Caco-2 (cell line): ENCODE measurements around the gene KCTD17. TPM values are rescaled to one million over a fixed set of nuclear protein-coding genes. Genes with fewer than 3 reads are reported as not detected.

Experiments used
- BruUV-seq: library from RNA; stranded (reverse); fragments of 400-500 nt; replicated peaks from 2 replicates; lab custom pipeline; 2021; lab: Mats Ljungman, UMichigan
- CTCF ChIA-PET: fragments of 300-600 bp; sonication (Branson Sonifier 250); formaldehyde crosslinking; loops from one replicate; lab custom pipeline; 2022; ENCODE audit warnings: antibody characterized with exemption; lab: Charles Lee
- POLR2A ChIA-PET: fragments of 300-600 bp; sonication (Branson Sonifier 250); formaldehyde crosslinking; loops from one replicate; lab custom pipeline; 2022; ENCODE audit warnings: antibody characterized with exemption; lab: Charles Lee
- DNase-seq, 2 experiments: peaks; one replicate each; pipeline versions ENCODE4 v3.0.0 to v3.0.0-alpha.2; 2020 to 2022
- H3K27me3 ChIP-seq: replicated peaks from 2 replicates; pipeline ENCODE4 v1.6.0; 2011; ENCODE audit warnings: low read length; ENCODE audit not compliant: control insufficient read depth, insufficient read depth
- H3K36me3 ChIP-seq: 2 replicates; pipeline ENCODE4 v1.5.1; 2011; ENCODE audit warnings: low read length; ENCODE audit not compliant: control insufficient read depth, insufficient read depth
- H3K4me1 ChIP-seq: fragments of 250-450 bp; sonication (Bioruptor Pico); 2 replicates; pipeline ENCODE4 v1.5.1; 2020; ENCODE audit warnings: mild to moderate bottlenecking
- H3K4me3 ChIP-seq: 2 replicates; pipeline ENCODE4 v1.5.1; 2011; ENCODE audit warnings: low read depth, mild to moderate bottlenecking, control low read depth, low read length
- H3K9me3 ChIP-seq: fragments of 250-450 bp; sonication (Bioruptor Pico); 2 replicates; pipeline ENCODE4 v1.5.1; 2020; ENCODE audit warnings: mild to moderate bottlenecking, moderate library complexity
- H3K27ac Mint-ChIP-seq: one replicate; pipeline ENCODE4 v1.8.0; 2022; ENCODE audit warnings: mixed read lengths; ENCODE audit not compliant: unreplicated experiment
- H3K27me3 Mint-ChIP-seq: one replicate; pipeline ENCODE4 v1.8.0; 2022; ENCODE audit warnings: mixed read lengths; ENCODE audit not compliant: insufficient read depth, unreplicated experiment
- H3K36me3 Mint-ChIP-seq: one replicate; pipeline ENCODE4 v1.8.0; 2022; ENCODE audit warnings: mild to moderate bottlenecking, mixed read lengths; ENCODE audit not compliant: insufficient read depth, unreplicated experiment
- H3K4me1 Mint-ChIP-seq: one replicate; pipeline ENCODE4 v1.8.0; 2022; ENCODE audit warnings: low read depth, mixed read lengths; ENCODE audit not compliant: unreplicated experiment
- H3K4me3 Mint-ChIP-seq: one replicate; pipeline ENCODE4 v1.8.0; 2022; ENCODE audit warnings: mild to moderate bottlenecking, moderate library complexity, mixed read lengths; ENCODE audit not compliant: unreplicated experiment
- H3K9me3 Mint-ChIP-seq: one replicate; pipeline ENCODE4 v1.8.0; 2022; ENCODE audit warnings: mixed read lengths; ENCODE audit not compliant: unreplicated experiment
- intact Hi-C: fragments of 100-400 bp; cut with micrococcal nuclease; formaldehyde crosslinking; loops from one replicate; pipeline ENCODE4 v1.10.0; 2022; ENCODE audit not compliant: unreplicated experiment
- total RNA-seq: library from RNA; stranded (reverse); gene quantifications from 2 replicates; pipeline ENCODE4 v1.2.3, GENCODE V29; 2022
- TF ChIP-seq, protein P1 (sequence below), 2 experiments: fragments of 200-600 bp in 1 of 2; IDR thresholded peaks; 1 replicate in 1 of 2; 2 replicates in 1 of 2; pipeline versions ENCODE4 v1.5.1 to v1.8.0; 2011 to 2022; ENCODE audit warnings: antibody characterized with exemption in 1 of 2, control low read depth in 1 of 2, inconsistent platforms in 1 of 2, low read depth in 1 of 2, low read length in 1 of 2, mild to moderate bottlenecking in 1 of 2, moderate library complexity in 1 of 2; ENCODE audit not compliant: insufficient read depth in 1 of 2, severe bottlenecking in 1 of 2, unreplicated experiment in 1 of 2

The KCTD17 gene
- total RNA-seq, 1 experiment from 2014 or later, result 19.8 TPM

DNA sequence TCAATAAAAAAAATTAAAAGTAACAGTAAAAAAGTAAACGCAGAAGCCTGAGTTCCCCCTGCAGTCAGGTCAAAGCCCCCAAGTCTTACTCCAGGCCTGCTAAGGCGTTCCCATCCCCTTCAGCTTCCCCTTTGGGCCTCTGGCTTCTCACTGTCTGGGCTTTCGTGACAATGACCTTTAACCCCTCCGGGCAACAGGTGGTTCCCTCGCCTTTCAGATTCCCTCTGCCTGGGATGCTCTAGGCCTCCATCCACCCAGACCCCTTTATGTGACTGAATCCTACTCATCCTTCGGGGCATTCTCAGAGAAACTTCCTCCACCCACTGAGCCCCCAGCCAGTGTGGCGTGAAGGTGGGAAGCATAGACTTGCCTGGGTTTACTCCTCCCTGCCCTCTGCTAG, 24.0 kb upstream of the KCTD17 start:
- ChIA-PET CTCF (no interaction called here), POLR2A (no interaction called here)
- intact Hi-C loops, result no loop called here
- Mint-ChIP-seq H3K27me3 (no peaks in the 10 kb centered on the region), H3K36me3 (peaks cover 42% of the 10 kb centered on the region), H3K4me1 (peaks cover 8% of the 10 kb centered on the region), H3K9me3 (no peaks in the 10 kb centered on the region), H3K27ac (no peak overlapping the region), H3K4me3 (no peak overlapping the region)
- Histone ChIP-seq H3K27me3 (no peaks in the 10 kb centered on the region), H3K9me3 (no peaks in the 10 kb centered on the region), H3K4me3 (no peak overlapping the region), H3K4me1 (peaks cover 23% of the 10 kb centered on the region), H3K36me3 (peaks cover 4% of the 10 kb centered on the region)
- TF ChIP-seq, protein P1, sequence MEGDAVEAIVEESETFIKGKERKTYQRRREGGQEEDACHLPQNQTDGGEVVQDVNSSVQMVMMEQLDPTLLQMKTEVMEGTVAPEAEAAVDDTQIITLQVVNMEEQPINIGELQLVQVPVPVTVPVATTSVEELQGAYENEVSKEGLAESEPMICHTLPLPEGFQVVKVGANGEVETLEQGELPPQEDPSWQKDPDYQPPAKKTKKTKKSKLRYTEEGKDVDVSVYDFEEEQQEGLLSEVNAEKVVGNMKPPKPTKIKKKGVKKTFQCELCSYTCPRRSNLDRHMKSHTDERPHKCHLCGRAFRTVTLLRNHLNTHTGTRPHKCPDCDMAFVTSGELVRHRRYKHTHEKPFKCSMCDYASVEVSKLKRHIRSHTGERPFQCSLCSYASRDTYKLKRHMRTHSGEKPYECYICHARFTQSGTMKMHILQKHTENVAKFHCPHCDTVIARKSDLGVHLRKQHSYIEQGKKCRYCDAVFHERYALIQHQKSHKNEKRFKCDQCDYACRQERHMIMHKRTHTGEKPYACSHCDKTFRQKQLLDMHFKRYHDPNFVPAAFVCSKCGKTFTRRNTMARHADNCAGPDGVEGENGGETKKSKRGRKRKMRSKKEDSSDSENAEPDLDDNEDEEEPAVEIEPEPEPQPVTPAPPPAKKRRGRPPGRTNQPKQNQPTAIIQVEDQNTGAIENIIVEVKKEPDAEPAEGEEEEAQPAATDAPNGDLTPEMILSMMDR (IDR thresholded peaks at IDR 0.05; ENCODE audit: insufficient read depth in 1 of 2, low read depth in 1 of 2, low read length in 1 of 2, severe bottlenecking in 1 of 2, unreplicated experiment in 1 of 2), result no peak
- no peak for DNase-seq
- no TSS peak for BruUV-seq

- Mint-ChIP-seq H3K36me3 (peaks cover 56% of the 10 kb centered on the region), H3K9me3 (no peaks in the 10 kb centered on the region), H3K27ac (no peak overlapping the region), H3K4me1 (peaks cover 19% of the 10 kb centered on the region), H3K27me3 (no peaks in the 10 kb centered on the region), H3K4me3 (no peak overlapping the region)
- BruUV-seq, result no TSS peak
- ChIA-PET POLR2A (no interaction called here), CTCF (interaction anchor here (0.6 to 4.6 kb wide), 3 partner anchors 9 to 1023 kb away, joined by 3 to 29 read pairs (median 3); partner anchors contain the start of genes IFT27, MPST and TST)
- intact Hi-C loops, result no loop called here
- Histone ChIP-seq H3K4me1 (peaks cover 34% of the 10 kb centered on the region), H3K9me3 (no peaks in the 10 kb centered on the region), H3K36me3 (peaks cover 4% of the 10 kb centered on the region), H3K27me3 (no peaks in the 10 kb centered on the region), H3K4me3 (no peak overlapping the region)
- DNase-seq, result no peak
- TF ChIP-seq, protein P1 (IDR thresholded peaks at IDR 0.05; ENCODE audit: insufficient read depth in 1 of 2, low read depth in 1 of 2, low read length in 1 of 2, severe bottlenecking in 1 of 2, unreplicated experiment in 1 of 2), result no peak
Observed at GRCh38 chr22:37028692-37029674, 22.6 kb upstream of the KCTD17 start.

- H3K9me3 ChIP-seq, result no peaks in the 10 kb centered on the region
- peaks cover 30% of the 10 kb centered on the region for H3K4me1 Mint-ChIP-seq
- peak overlapping the region; percentile 99 for H3K27ac Mint-ChIP-seq
- no peak for DNase-seq
- peaks cover 42% of the 10 kb centered on the region for H3K36me3 Mint-ChIP-seq
- H3K4me3 Mint-ChIP-seq, result peak overlapping the region; percentile 77
- TF ChIP-seq, protein P1 (IDR thresholded peaks at IDR 0.05; ENCODE audit: insufficient read depth in 1 of 2, low read depth in 1 of 2, low read length in 1 of 2, severe bottlenecking in 1 of 2, unreplicated experiment in 1 of 2), result no peak
- intact Hi-C loops, result loop anchor here (5.0 kb wide), 1 partner anchor 43 kb away; no protein-coding TSS in a partner anchor
- H3K4me1 ChIP-seq, result peaks cover 44% of the 10 kb centered on the region
- BruUV-seq, result no TSS peak
- H3K27me3 Mint-ChIP-seq, result no peaks in the 10 kb centered on the region
- H3K36me3 ChIP-seq, result peaks cover 4% of the 10 kb centered on the region
- no peak overlapping the region for H3K4me3 ChIP-seq
- H3K9me3 Mint-ChIP-seq, result no peaks in the 10 kb centered on the region
- ChIA-PET POLR2A (interaction anchor here (3.1 kb wide), 1 partner anchor 12 kb away, joined by 22 read pairs; no protein-coding TSS in a partner anchor), CTCF (interaction anchor here (1.2 to 4.6 kb wide), 3 partner anchors 11 to 167 kb away, joined by 4 to 45 read pairs (median 29); partner anchors contain the start of genes MPST and TST)
- no peaks in the 10 kb centered on the region for H3K27me3 ChIP-seq
Observed at GRCh38 chr22:37030560-37031281, 20.8 kb upstream of the KCTD17 start.
